ENCODE measurements around the gene WSCD2. TPM values are rescaled to one million over a fixed set of nuclear protein-coding genes. Genes with fewer than 3 reads are reported as not detected.

Gene WSCD2
- total RNA-seq, 2 donors from 2014 or later: 0.26 to 1.3 TPM

DNA sequence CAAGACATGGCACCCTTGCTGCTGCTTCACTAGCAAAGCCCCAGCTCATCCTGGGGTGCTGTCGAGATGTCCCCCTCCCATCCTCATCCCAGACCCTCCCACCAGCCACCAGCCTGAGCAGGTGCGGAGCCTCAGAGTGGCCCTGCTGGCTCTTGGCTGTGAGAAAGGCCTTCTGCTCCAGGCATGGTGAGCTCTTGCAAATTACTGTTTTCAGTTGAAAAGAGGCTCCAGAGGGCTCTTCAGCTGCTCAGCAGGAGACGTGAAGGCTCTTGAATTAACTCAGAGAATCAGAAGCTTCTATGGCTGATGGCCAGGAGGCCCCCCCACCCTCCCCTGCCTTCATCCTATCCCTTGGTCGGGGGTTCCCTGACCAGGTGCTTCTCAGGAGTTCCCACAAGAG, 44.1 kb downstream of the WSCD2 start:
- WGBS, 2 donors: 35 to 82% methylated on average over 2 to 4 of the region's 4 CpGs
- TF ChIP-seq, protein P1, sequence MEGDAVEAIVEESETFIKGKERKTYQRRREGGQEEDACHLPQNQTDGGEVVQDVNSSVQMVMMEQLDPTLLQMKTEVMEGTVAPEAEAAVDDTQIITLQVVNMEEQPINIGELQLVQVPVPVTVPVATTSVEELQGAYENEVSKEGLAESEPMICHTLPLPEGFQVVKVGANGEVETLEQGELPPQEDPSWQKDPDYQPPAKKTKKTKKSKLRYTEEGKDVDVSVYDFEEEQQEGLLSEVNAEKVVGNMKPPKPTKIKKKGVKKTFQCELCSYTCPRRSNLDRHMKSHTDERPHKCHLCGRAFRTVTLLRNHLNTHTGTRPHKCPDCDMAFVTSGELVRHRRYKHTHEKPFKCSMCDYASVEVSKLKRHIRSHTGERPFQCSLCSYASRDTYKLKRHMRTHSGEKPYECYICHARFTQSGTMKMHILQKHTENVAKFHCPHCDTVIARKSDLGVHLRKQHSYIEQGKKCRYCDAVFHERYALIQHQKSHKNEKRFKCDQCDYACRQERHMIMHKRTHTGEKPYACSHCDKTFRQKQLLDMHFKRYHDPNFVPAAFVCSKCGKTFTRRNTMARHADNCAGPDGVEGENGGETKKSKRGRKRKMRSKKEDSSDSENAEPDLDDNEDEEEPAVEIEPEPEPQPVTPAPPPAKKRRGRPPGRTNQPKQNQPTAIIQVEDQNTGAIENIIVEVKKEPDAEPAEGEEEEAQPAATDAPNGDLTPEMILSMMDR (IDR thresholded peaks at IDR 0.05): no peak
- TF ChIP-seq POLR2A (IDR thresholded peaks at IDR 0.05): no peak
- intact Hi-C loops (cut with DNase I): no loop called here
- Histone ChIP-seq H3K9me3 (no peaks in the 10 kb centered on the region), H3K27me3 (peaks cover 0 to 3% of the 10 kb centered on the region in 2 donors), H3K36me3 (replicated peaks in 1 of 2; ENCODE audit: insufficient read depth in 1 of 2, low read depth in 2 of 2) (no peaks in the 10 kb centered on the region), H3K4me1 (no peaks in the 10 kb centered on the region), H3K4me3 (no peak overlapping the region), H3K27ac (no peak overlapping the region)
- no peak for DNase-seq
- no peak for ATAC-seq

GRCh38 chr12:108173892-108174291, 44.8 kb downstream of the WSCD2 start:
- ATAC-seq: no peak
- no peaks in the 10 kb centered on the region for H3K36me3 ChIP-seq (replicated peaks in 1 of 2; ENCODE audit: insufficient read depth in 1 of 2, low read depth in 2 of 2)
- intact Hi-C loops (cut with DNase I): no loop called here
- H3K27ac ChIP-seq: no peak overlapping the region
- TF ChIP-seq POLR2A (IDR thresholded peaks at IDR 0.05): no peak
- TF ChIP-seq, protein P1 (IDR thresholded peaks at IDR 0.05): no peak
- peaks cover 0 to 3% of the 10 kb centered on the region in 2 donors for H3K27me3 ChIP-seq
- H3K4me1 ChIP-seq: no peaks in the 10 kb centered on the region
- WGBS, 2 donors: 51 to 55% methylated on average over 6 of the region's 6 CpGs
- H3K4me3 ChIP-seq: no peak overlapping the region
- no peak for DNase-seq
- H3K9me3 ChIP-seq: no peaks in the 10 kb centered on the region

DNA sequence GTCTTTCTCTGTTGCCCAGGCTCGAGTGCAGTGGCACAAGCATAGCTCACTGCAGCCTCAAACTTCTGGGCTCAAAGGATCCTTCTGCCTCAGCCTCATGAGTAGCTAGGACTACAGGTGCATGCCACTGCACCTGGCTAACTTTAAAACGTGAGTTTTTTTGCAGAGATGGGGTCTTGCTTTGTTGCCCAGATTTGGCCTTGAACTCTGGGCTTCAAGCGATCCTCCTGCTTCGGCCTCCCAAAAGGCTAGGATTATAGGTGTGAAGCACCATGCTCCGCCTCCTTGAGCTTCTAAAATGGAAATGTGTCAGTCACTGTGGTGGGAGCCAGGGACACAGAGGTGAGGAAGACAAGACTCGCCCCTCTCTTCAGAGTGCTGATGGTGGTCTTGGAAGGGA, 45.6 kb downstream of the WSCD2 start:
- H3K4me1 ChIP-seq: no peaks in the 10 kb centered on the region
- no peak for DNase-seq
- intact Hi-C loops (cut with DNase I): no loop called here
- no peaks in the 10 kb centered on the region for H3K9me3 ChIP-seq
- peaks cover 0 to 3% of the 10 kb centered on the region in 2 donors for H3K27me3 ChIP-seq
- H3K27ac ChIP-seq: no peak overlapping the region
- WGBS, 2 donors: 50 to 60% methylated on average over 6 of the region's 6 CpGs
- no peak for ATAC-seq
- TF ChIP-seq, protein P1 (IDR thresholded peaks at IDR 0.05): no peak
- no peak for TF ChIP-seq POLR2A (IDR thresholded peaks at IDR 0.05)
- no peaks in the 10 kb centered on the region for H3K36me3 ChIP-seq (replicated peaks in 1 of 2; ENCODE audit: insufficient read depth in 1 of 2, low read depth in 2 of 2)
- H3K4me3 ChIP-seq: no peak overlapping the region

DNA sequence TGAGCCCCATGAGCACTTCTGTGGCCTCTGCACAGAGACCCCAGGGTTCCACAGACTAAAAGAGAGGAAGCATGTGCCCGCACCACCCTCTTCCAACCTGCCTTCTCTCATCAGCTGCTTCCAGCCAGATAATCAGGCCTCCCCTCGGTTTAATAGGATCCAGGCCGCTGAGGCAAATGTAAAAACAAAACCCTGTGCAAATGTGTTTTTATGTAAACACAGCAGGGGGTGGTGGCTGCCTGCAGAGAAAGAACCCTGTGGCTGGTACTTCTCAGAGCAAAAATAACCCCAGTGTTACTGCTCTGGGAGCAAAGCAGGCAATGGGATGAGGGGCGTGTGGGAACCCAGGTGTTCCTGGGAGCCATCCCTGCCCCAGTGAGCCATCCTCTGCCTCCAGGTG, 46.2 kb downstream of the WSCD2 start:
- ATAC-seq (no peak), DNase-seq (peak in 1 of 4 donors; percentile 5)
- intact Hi-C loops (cut with DNase I): no loop called here
- TF ChIP-seq, protein P1 (IDR thresholded peaks at IDR 0.05): no peak
- no peak for TF ChIP-seq POLR2A (IDR thresholded peaks at IDR 0.05)
- Histone ChIP-seq H3K4me3 (no peak overlapping the region), H3K27ac (no peak overlapping the region), H3K9me3 (no peaks in the 10 kb centered on the region), H3K36me3 (replicated peaks in 1 of 2; ENCODE audit: insufficient read depth in 1 of 2, low read depth in 2 of 2) (no peaks in the 10 kb centered on the region), H3K4me1 (no peaks in the 10 kb centered on the region), H3K27me3 (peaks cover 0 to 3% of the 10 kb centered on the region in 2 donors)
- 23 to 24% methylated on average over 4 of the region's 4 CpGs for WGBS, 2 donors

- Histone ChIP-seq H3K9me3 (no peaks in the 10 kb centered on the region), H3K36me3 (replicated peaks in 1 of 2; ENCODE audit: insufficient read depth in 1 of 2, low read depth in 2 of 2) (no peaks in the 10 kb centered on the region), H3K4me3 (no peak overlapping the region), H3K4me1 (no peaks in the 10 kb centered on the region), H3K27ac (no peak overlapping the region), H3K27me3 (peaks cover 0 to 3% of the 10 kb centered on the region in 2 donors)
- intact Hi-C loops (cut with DNase I): no loop called here
- TF ChIP-seq, protein P1 (IDR thresholded peaks at IDR 0.05): no peak
- TF ChIP-seq POLR2A (IDR thresholded peaks at IDR 0.05): no peak
- DNase-seq (no peak), ATAC-seq (no peak)
- WGBS, 2 donors: 77 to 79% methylated on average over 3 of the region's 3 CpGs
These were observed 47.2 kb downstream of the WSCD2 start for GRCh38 chr12:108176292-108176691.

Measured in body of pancreas (tissue), 4 donors.